BJ (cell line): ENCODE results near the gene CDR2. TPM values are rescaled to one million over a fixed set of nuclear protein-coding genes. Genes with fewer than 3 reads are reported as not detected.
A peak's percentile ranks its signal among the peaks of the same experiment; 100 is the strongest.

ENCODE experiments used
- CTCF ChIA-PET: fragments of 350-600 bp; formaldehyde crosslinking; extraction: SDS; loops from one replicate; lab custom pipeline; 2021; ENCODE audit warnings: antibody characterized with exemption, inconsistent platforms; lab: Yijun Ruan, JAX
- POLR2A ChIA-PET: fragments of 300-600 bp; sonication (Branson Sonifier 250); formaldehyde crosslinking; extraction: SDS; loops from one replicate; lab custom pipeline; 2021; ENCODE audit warnings: antibody characterized with exemption; lab: Charles Lee
- DNase-seq: peaks from one replicate; pipeline ENCODE4 v3.0.0-alpha.2; 2011; ENCODE audit warnings: low read depth
- H3K27me3 ChIP-seq: 2 replicates; pipeline ENCODE4 v1.6.0; 2011; ENCODE audit warnings: low read length; ENCODE audit not compliant: control insufficient read depth, insufficient read depth
- H3K36me3 ChIP-seq: 2 replicates; pipeline ENCODE4 v1.5.1; 2011; ENCODE audit warnings: low read length; ENCODE audit not compliant: control insufficient read depth, insufficient read depth
- H3K4me3 ChIP-seq: 2 replicates; pipeline ENCODE4 v1.5.1; 2011; ENCODE audit warnings: low read depth, mild to moderate bottlenecking, control low read depth, low read length
- CTCF ChIP-seq: IDR thresholded peaks from 2 replicates; pipeline ENCODE4 v1.5.1; 2011; ENCODE audit warnings: low read depth, mild to moderate bottlenecking, control low read depth, inconsistent platforms, low read length, moderate library complexity; ENCODE audit not compliant: insufficient read depth
- polyA plus RNA-seq: library from polyadenylated mRNA; depleted of rRNA; stranded (reverse); fragments of >200 nt; gene quantifications from 2 replicates; pipeline ENCODE4 v1.2.3, GENCODE V29; 2011

CDR2 gene
- polyA plus RNA-seq, 1 experiment: 41.5 TPM

DNA sequence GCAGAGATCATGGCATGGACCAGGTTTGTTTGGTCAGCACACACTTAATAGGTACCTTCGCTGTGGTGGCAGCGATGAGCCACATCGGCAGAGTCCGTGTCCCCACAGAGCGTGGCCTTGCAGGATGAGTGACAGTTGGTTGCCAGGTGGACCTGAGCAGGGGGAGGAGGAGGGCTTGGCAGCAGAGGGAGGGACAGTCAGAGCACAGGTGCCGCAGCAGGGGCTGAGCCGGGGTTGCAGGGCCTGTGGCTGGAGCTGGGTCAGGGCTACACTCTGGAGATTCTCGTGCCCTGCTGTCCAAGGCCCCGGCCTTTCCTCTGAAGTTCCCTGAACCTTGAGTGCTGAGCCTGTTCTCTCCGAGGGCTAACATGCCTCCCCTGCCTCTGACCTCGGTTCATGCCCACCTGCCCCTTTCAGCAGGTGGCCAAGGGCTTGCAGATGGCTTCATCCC is 52.4 kb downstream of the CDR2 start:
- TF ChIP-seq CTCF: no peak
- Histone ChIP-seq H3K36me3 (peaks cover 33% of the 10 kb centered on the region), H3K27me3 (no peaks in the 10 kb centered on the region), H3K4me3 (no peak overlapping the region)
- CTCF ChIA-PET: interaction anchor here (0.8 to 1.5 kb wide), 3 partner anchors 12 to 102 kb away, joined by 3 to 8 read pairs (median 4); no protein-coding TSS in a partner anchor
- POLR2A ChIA-PET: no interaction called here
- DNase-seq: no peak

- TF ChIP-seq CTCF: peak; percentile 90
- CTCF ChIA-PET: interaction anchor here (0.6 to 1.5 kb wide), 11 partner anchors 8 to 666 kb away, joined by 3 to 8 read pairs (median 3); no protein-coding TSS in a partner anchor
- H3K36me3 ChIP-seq: peaks cover 31% of the 10 kb centered on the region
- H3K4me3 ChIP-seq: no peak overlapping the region
- no peaks in the 10 kb centered on the region for H3K27me3 ChIP-seq
- POLR2A ChIA-PET: no interaction called here
- DNase-seq: no peak
These were observed 52.9 kb downstream of the CDR2 start for GRCh38 chr16:22321340-22322001.

DNA sequence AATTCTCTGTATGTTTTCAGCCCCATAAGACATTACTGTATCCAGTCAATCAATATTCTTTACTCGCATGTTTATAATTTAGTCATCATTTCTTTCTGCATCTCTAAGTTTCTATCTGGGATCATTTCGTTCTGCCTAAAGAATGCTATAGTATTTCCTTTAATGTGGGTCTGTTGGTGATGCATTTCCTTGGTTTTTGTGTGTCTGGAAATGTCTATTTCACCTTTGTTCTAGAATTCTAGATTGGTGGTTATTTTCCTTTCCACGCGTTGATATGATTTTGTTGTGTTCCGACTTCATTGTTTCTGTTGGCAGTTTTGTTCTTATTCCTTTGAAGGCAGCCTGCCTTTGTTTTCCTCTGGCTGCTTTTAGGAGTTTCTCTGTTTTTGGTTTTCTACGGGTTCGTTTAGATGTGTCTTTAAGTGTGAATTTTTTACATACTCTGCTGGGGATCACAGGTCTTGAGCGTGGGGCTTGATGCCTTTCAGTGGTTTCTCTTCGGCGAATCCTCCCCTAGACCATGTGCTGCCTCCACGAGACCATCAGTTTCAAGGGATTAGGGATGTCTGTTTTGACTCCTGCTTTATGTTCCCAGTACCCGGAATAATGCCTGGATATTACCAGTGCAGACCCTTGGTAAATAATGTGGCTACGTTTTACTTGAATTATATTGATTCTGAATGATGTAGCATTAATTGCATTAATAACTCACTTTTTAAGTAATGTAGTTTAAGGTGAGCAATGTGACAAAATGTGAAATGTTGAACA is 53.7 kb downstream of the CDR2 start:
- Histone ChIP-seq H3K36me3 (peaks cover 30% of the 10 kb centered on the region), H3K4me3 (no peak overlapping the region), H3K27me3 (no peaks in the 10 kb centered on the region)
- POLR2A ChIA-PET: no interaction called here
- CTCF ChIA-PET: interaction anchor here (0.6 to 1.5 kb wide), 10 partner anchors 9 to 666 kb away, joined by 3 to 8 read pairs (median 3); no protein-coding TSS in a partner anchor
- no peak for TF ChIP-seq CTCF
- DNase-seq: no peak

DNA sequence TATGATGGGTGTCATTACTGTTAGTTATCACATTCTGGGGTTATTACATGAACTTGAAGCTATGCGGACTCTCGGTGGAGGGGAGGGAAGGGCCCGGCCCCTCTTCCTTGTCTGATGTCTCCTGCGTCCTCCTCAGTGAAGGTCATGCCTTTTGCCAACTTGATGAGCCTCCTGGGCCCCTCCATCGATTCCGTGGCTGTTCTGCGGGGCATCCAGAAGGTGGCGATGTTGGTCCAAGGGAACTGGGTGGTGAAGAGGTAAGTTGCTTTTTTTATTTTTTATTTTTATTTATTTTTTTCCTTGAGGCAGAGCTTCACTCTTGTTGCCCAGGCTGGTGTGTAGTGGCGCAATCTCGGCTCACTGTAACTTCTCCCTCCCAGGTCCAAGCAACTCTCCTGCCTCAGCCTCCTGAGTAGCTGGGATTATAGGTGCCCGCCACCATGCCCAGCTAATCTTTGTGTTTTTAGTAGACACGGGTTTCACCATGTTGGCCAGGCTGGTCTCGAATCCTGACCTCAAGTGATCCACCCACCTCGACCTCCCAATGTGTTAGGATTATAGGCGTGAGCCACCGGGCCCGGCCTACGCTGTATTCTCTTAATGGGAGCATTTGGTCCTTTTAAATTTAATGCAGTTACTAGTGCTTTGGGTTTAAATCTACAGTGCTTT is 55.6 kb downstream of the CDR2 start:
- H3K4me3 ChIP-seq: no peak overlapping the region
- CTCF ChIA-PET: interaction anchor here (0.8 to 2.2 kb wide), 12 partner anchors 8 to 1165 kb away, joined by 3 to 7 read pairs (median 4); no protein-coding TSS in a partner anchor
- POLR2A ChIA-PET: no interaction called here
- H3K27me3 ChIP-seq: no peaks in the 10 kb centered on the region
- DNase-seq: no peak
- H3K36me3 ChIP-seq: peaks cover 21% of the 10 kb centered on the region
- peak; percentile 67 for TF ChIP-seq CTCF

GRCh38 chr16:22317625-22318024 is 56.8 kb downstream of the CDR2 start:
- Histone ChIP-seq H3K4me3 (no peak overlapping the region), H3K36me3 (peaks cover 23% of the 10 kb centered on the region), H3K27me3 (no peaks in the 10 kb centered on the region)
- POLR2A ChIA-PET: no interaction called here
- TF ChIP-seq CTCF: no peak
- no peak for DNase-seq
- CTCF ChIA-PET: interaction anchor here (2.2 kb wide), 1 partner anchor 17 kb away, joined by 7 read pairs; no protein-coding TSS in a partner anchor
